Vagina (tissue), 2 donors: Measurements from ENCODE around the gene CHRDL1.

Source experiments
- POLR2A ChIP-seq, 2 donors: fragments of 450-650 bp; IDR thresholded peaks; one replicate each; pipeline ENCODE4 v1.6.1; 2017; ENCODE audit warnings: antibody characterized with exemption in 2 of 2, mild to moderate bottlenecking in 2 of 2, moderate library complexity in 2 of 2
- POLR2AphosphoS5 ChIP-seq, 2 donors: sonication (generic); formaldehyde crosslinking; IDR thresholded peaks; one replicate each; pipeline ENCODE4 v1.9.0; 2017; ENCODE audit warnings: antibody characterized with exemption in 2 of 2, mild to moderate bottlenecking in 2 of 2, low read depth in 1 of 2; ENCODE audit not compliant: insufficient read depth in 1 of 2
- TF ChIP-seq, protein P1 (sequence below), 3 experiments: fragments of 450-650 bp in 2 of 3; fragments of 200-600 bp in 1 of 3; sonication (generic) in 1 of 3; IDR thresholded peaks; one replicate each; pipeline ENCODE4 v1.5.1; 2017 to 2019; ENCODE audit warnings: antibody characterized with exemption in 3 of 3, mild to moderate bottlenecking in 2 of 3, moderate library complexity in 2 of 3

DNA sequence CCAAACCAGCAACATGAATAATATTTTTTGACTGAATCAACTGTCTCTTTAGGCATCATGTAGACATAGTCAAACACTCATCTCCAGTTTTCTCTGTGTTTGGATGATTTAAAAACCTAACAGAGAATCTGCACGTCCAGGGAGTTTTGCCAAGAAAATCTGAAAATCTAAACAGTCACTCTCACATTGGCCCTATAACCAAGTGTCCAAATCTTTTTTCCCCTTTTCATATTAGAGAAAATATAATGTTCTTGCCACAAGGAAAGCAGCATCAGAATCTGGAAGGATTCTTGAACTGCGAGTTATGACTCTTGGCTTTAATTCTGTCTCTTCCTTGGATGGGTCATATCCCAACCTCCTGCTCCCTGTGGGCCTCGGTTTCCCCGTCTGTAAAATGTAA lies 8.8 kb upstream of the CHRDL1 start:
- TF ChIP-seq POLR2AphosphoS5 (IDR thresholded peaks at IDR 0.05; ENCODE audit: insufficient read depth in 1 of 2, low read depth in 1 of 2) = no peak
- TF ChIP-seq POLR2A (IDR thresholded peaks at IDR 0.05) = no peak
- TF ChIP-seq, protein P1, sequence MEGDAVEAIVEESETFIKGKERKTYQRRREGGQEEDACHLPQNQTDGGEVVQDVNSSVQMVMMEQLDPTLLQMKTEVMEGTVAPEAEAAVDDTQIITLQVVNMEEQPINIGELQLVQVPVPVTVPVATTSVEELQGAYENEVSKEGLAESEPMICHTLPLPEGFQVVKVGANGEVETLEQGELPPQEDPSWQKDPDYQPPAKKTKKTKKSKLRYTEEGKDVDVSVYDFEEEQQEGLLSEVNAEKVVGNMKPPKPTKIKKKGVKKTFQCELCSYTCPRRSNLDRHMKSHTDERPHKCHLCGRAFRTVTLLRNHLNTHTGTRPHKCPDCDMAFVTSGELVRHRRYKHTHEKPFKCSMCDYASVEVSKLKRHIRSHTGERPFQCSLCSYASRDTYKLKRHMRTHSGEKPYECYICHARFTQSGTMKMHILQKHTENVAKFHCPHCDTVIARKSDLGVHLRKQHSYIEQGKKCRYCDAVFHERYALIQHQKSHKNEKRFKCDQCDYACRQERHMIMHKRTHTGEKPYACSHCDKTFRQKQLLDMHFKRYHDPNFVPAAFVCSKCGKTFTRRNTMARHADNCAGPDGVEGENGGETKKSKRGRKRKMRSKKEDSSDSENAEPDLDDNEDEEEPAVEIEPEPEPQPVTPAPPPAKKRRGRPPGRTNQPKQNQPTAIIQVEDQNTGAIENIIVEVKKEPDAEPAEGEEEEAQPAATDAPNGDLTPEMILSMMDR (IDR thresholded peaks at IDR 0.05) = no peak
